HG02588 (cell line): ENCODE data around the gene BROX.

Source experiments
- ATAC-seq: cut with Tn5 transposase; IDR thresholded peaks from one replicate; pipeline ENCODE4 v1.9.1; 2021; ENCODE audit warnings: mild to moderate bottlenecking, moderate library complexity; ENCODE audit not compliant: unreplicated experiment

Gene BROX

DNA sequence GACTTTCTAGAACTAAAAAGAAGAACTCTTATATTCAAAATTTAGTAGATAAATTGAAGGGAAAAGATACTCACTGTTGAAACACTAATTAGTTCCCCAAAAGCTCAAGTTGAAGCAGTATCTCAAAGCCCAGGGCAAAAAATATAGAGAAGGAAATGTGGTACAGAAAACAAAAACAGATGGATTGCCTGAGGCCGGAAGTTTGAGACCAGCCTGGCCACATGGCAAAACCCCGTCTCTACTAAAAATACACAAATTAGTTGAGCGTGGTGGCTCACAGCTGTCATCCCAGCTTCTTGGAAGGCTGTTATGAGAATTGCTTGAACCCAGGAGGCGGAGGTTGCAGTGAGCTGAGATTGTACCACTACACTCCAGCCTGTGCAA, 60.6 kb downstream of the BROX start:
- ATAC-seq, result peak; percentile 75

DNA sequence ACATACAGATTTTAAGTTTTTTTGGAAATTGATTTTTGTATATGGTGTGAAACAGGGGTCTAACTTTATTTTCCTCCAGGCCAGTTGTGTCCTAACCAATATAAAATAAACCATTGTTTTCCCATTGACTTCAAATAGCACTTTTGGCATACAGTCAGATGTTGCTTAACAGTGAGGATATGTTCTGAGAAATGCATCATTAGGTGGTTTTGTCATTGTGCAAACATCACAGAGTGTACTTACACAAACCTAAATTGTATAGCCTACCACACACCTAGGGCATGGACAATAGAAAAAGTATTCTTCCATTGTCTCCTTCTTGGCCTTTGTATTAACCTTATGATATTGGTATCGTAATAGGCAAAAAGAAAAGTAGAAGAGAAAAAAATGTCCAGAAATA, 65.1 kb downstream of the BROX start:
- no peak for ATAC-seq

DNA sequence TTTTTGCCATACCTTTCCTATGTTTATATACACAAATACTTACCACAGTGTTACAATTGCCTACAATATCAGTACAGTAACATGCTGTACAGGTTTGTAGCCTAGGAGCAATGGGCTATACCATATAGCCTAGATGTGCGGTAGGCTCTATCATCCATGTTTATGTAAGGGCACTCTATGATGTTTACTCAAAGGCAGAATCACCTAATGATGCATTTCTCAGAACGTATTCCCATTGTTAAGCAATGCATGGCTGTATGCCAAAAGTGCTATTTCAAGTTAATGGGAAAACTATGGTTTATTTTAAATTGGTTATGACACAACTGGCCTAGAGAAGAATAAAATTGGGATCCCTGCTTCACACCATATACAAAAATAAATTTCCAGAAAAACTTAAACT, 65.6 kb downstream of the BROX start:
- no peak for ATAC-seq

DNA sequence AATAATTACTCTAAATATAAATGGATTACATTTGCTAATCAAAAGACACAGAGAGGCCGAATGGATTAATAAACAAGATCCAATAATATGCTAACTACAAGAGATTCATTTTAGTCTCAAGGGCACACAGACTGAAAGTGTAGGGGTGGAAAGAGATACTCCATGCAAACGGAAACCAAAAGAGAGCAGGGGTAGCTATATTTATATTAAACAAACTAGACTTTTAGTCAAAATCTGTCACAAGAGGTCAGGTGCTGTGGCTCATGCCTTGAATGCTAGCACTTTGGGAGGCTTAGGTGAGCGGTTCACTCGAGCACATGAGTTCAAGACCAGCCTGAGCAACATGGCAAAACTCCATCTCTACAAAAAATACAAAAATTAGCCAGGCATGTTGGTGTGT, 68.9 kb downstream of the BROX start:
- no peak for ATAC-seq

DNA sequence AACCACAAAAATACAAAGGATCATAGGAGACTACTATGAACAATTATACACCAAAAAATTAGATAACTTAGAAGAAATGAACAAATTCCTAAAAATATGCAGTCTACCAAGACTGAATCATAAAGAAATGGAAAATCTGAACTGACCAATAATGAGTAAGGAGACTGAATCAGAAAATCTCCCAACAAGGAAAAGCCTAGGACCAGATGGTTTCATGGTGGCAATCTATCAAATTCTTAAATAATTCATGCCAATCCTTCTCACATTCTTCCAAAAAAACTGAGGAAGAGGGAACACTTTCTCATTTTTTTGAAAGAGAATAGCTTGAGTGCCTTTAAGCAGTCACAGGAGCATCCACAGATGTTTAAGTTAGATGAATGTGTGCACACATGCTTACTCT, 70.7 kb downstream of the BROX start:
- no peak for ATAC-seq

DNA sequence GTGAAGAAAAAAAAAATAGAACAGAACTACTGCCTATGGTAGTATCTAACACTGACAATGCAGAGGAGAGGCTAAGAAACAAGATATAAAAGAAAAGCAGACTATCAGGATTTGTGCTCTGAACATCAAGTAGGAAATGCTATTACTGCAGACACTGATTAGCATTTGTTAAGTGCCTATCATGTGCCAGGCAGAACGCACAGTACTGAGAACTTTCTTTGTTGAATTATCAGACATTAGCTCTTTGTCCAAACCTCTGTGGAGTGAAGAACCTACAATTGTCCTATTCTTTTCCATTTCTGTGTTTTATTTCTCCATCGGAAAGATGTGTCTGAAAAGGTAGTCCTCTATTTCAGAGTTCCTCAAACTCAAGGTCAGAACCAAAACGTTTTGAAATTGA, 72.0 kb downstream of the BROX start:
- ATAC-seq, result no peak
